Liver (tissue), 9 donors: ENCODE measurements around the gene OR5A2. TPM values are rescaled to one million over a fixed set of nuclear protein-coding genes. Genes with fewer than 3 reads are reported as not detected.

ENCODE experiments used
- DNase-seq: peaks from one replicate; pipeline ENCODE4 v3.0.0-alpha.2; 2017; ENCODE audit warnings: low spot score
- H3K27ac ChIP-seq, 2 donors: one replicate each; pipeline ENCODE4 v1.7.0; 2013; ENCODE audit warnings: inconsistent platforms in 2 of 2, low read length in 2 of 2, control low read depth in 1 of 2, low read depth in 1 of 2, mild to moderate bottlenecking in 1 of 2
- H3K27me3 ChIP-seq, 4 donors: one replicate each; pipeline versions ENCODE4 v1.6.1 to v1.7.0; 2013; ENCODE audit warnings: low read length in 3 of 4, inconsistent platforms in 1 of 4, mild to moderate bottlenecking in 1 of 4, moderate library complexity in 1 of 4; ENCODE audit not compliant: control insufficient read depth in 4 of 4, insufficient read depth in 4 of 4
- H3K36me3 ChIP-seq, 4 donors: one replicate each; pipeline versions ENCODE4 v1.6.1 to v1.7.0; 2013; ENCODE audit warnings: low read length in 3 of 4, mild to moderate bottlenecking in 3 of 4, low read depth in 1 of 4, moderate library complexity in 1 of 4; ENCODE audit not compliant: control insufficient read depth in 4 of 4, insufficient read depth in 3 of 4
- H3K4me1 ChIP-seq, 4 donors: one replicate each; pipeline versions ENCODE4 v1.6.1 to v1.7.0; 2013; ENCODE audit warnings: low read length in 3 of 4, mild to moderate bottlenecking in 3 of 4, moderate library complexity in 1 of 4; ENCODE audit not compliant: control insufficient read depth in 4 of 4, insufficient read depth in 4 of 4
- H3K4me3 ChIP-seq, 3 donors: one replicate each; pipeline versions ENCODE4 v1.6.1 to v1.7.0; 2013; ENCODE audit warnings: low read length in 3 of 3, control low read depth in 1 of 3, low read depth in 1 of 3, mild to moderate bottlenecking in 1 of 3
- H3K9ac ChIP-seq, 2 donors: one replicate each; pipeline ENCODE4 v1.7.0; 2013; ENCODE audit warnings: low read length in 2 of 2, mild to moderate bottlenecking in 2 of 2, moderate library complexity in 2 of 2, control low read depth in 1 of 2, low read depth in 1 of 2
- H3K9me3 ChIP-seq, 4 donors: one replicate each; pipeline versions ENCODE4 v1.6.1 to v1.7.0; 2013; ENCODE audit warnings: low read length in 3 of 4; ENCODE audit not compliant: control insufficient read depth in 4 of 4
- ATF3 ChIP-seq: IDR thresholded peaks from 2 replicates; pipeline ENCODE4 v1.6.1; 2016; ENCODE audit warnings: antibody characterized with exemption
- CTCF ChIP-seq: fragments of 150-350 bp; IDR thresholded peaks from 2 replicates; pipeline ENCODE4 v1.5.1; 2017; ENCODE audit warnings: improper control_type of control experiment, low read depth, low read length; ENCODE audit not compliant: missing input control
- EGR1 ChIP-seq, 2 donors: IDR thresholded peaks; 2 replicates each; pipeline ENCODE4 v1.6.1; 2016 to 2018; ENCODE audit warnings: antibody characterized with exemption in 2 of 2, low read depth in 2 of 2
- FOXA1 ChIP-seq: IDR thresholded peaks from 2 replicates; pipeline ENCODE4 v1.6.1; 2016; ENCODE audit warnings: antibody characterized with exemption
- FOXA2 ChIP-seq: IDR thresholded peaks from 2 replicates; pipeline ENCODE4 v1.6.1; 2016; ENCODE audit warnings: antibody characterized with exemption
- GABPA ChIP-seq, 2 donors: IDR thresholded peaks in 1 of 2; conservative IDR thresholded peaks in 1 of 2; 2 replicates each; pipeline ENCODE4 v1.6.1; 2016; ENCODE audit warnings: antibody characterized with exemption in 2 of 2, mild to moderate bottlenecking in 1 of 2, moderate library complexity in 1 of 2
- HNF4A ChIP-seq, 2 donors: conservative IDR thresholded peaks; 2 replicates each; pipeline ENCODE4 v1.6.1; 2016; ENCODE audit warnings: antibody characterized with exemption in 2 of 2, mild to moderate bottlenecking in 2 of 2
- HNF4G ChIP-seq: IDR thresholded peaks from 2 replicates; pipeline ENCODE4 v1.6.1; 2016; ENCODE audit warnings: antibody characterized with exemption
- MAX ChIP-seq: IDR thresholded peaks from 2 replicates; pipeline ENCODE4 v1.6.1; 2016; ENCODE audit warnings: antibody characterized with exemption
- RAD21 ChIP-seq, 2 donors: IDR thresholded peaks; 2 replicates each; pipeline ENCODE4 v1.6.1; 2016; ENCODE audit warnings: antibody characterized with exemption in 2 of 2, mild to moderate bottlenecking in 2 of 2
- REST ChIP-seq: IDR thresholded peaks from 2 replicates; pipeline ENCODE4 v1.6.1; 2016; ENCODE audit warnings: antibody characterized with exemption, mild to moderate bottlenecking
- SP1 ChIP-seq: IDR thresholded peaks from 2 replicates; pipeline ENCODE4 v1.6.1; 2018; ENCODE audit warnings: antibody characterized with exemption, mild to moderate bottlenecking
- TAF1 ChIP-seq: conservative IDR thresholded peaks from 2 replicates; pipeline ENCODE4 v1.6.1; 2016; ENCODE audit warnings: antibody characterized with exemption, mild to moderate bottlenecking
- YY1 ChIP-seq: IDR thresholded peaks from 2 replicates; pipeline ENCODE4 v1.6.1; 2016; ENCODE audit warnings: antibody characterized with exemption, mild to moderate bottlenecking
- ZBTB33 ChIP-seq: IDR thresholded peaks from 2 replicates; pipeline ENCODE4 v1.6.1; 2016; ENCODE audit warnings: antibody characterized with exemption
- WGBS: extraction: QIAGEN DNeasy Blood & Tissue Kit; methylation state at CpG from one replicate; pipeline ENCODE4 v1.1.7; 2013; 5-methylcytosine and 5-hydroxymethylcytosine counted together
- polyA plus RNA-seq, 2 donors: library from polyadenylated mRNA; stranded (reverse) in 1 of 2; unstranded in 1 of 2; fragments of 200-250 nt in 1 of 2; fragments of >200 nt in 1 of 2; fragmentation: Nextera tagmentation in 1 of 2; extraction: Ambion mirVana in 1 of 2; gene quantifications; one replicate each; pipeline versions ENCODE4 v1.2.1 to v1.2.3, GENCODE V29; 2013 to 2015
- total RNA-seq, 2 donors: library from RNA; depleted of rRNA; stranded (reverse); fragments of >200 nt; gene quantifications; one replicate each; pipeline ENCODE4 v1.2.3, GENCODE V29; 2014
- donor health status: healthy.
- donor health status: healthy.
- donor health status: healthy.
- donor health status: healthy.
- donor health status: healthy.

OR5A2 gene
- total and polyA plus RNA-seq, 4 donors = not detected

- H3K9ac ChIP-seq = no peak overlapping the region
- no peaks in the 10 kb centered on the region for H3K27me3 ChIP-seq
- no peaks in the 10 kb centered on the region for H3K36me3 ChIP-seq
- H3K4me1 ChIP-seq = no peaks in the 10 kb centered on the region
- no peak overlapping the region for H3K27ac ChIP-seq
- TF ChIP-seq EGR1 (IDR thresholded peaks at IDR 0.05; ENCODE audit: low read depth in 2 of 2) = no peak
- TF ChIP-seq RAD21 (IDR thresholded peaks at IDR 0.05) = no peak
- no peak for TF ChIP-seq SP1
- no peak for TF ChIP-seq FOXA1
- TF ChIP-seq TAF1 = no peak
- TF ChIP-seq CTCF = no peak
- no peaks in the 10 kb centered on the region for H3K9me3 ChIP-seq
- no peak for DNase-seq
- no peak overlapping the region for H3K4me3 ChIP-seq
Measured at GRCh38 chr11:59427068-59427382, 812 bp upstream of the OR5A2 start.

- WGBS = 82% methylated on average over 4 of the region's 4 CpGs
- H3K27me3 ChIP-seq = no peaks in the 10 kb centered on the region
- H3K9ac ChIP-seq = no peak overlapping the region
- DNase-seq = no peak
- no peaks in the 10 kb centered on the region for H3K4me1 ChIP-seq
- no peak overlapping the region for H3K4me3 ChIP-seq
- no peaks in the 10 kb centered on the region for H3K36me3 ChIP-seq
- no peak overlapping the region for H3K27ac ChIP-seq
- H3K9me3 ChIP-seq = no peaks in the 10 kb centered on the region
- TF ChIP-seq HNF4G (no peak), FOXA2 (no peak), EGR1 (IDR thresholded peaks at IDR 0.05; ENCODE audit: low read depth in 2 of 2) (no peak)
Measured at GRCh38 chr11:59425131-59425530, 1.1 kb downstream of the OR5A2 start.

- Histone ChIP-seq H3K27me3 (no peaks in the 10 kb centered on the region), H3K4me3 (no peak overlapping the region), H3K9ac (no peak overlapping the region), H3K9me3 (no peaks in the 10 kb centered on the region), H3K27ac (no peak overlapping the region), H3K36me3 (no peaks in the 10 kb centered on the region), H3K4me1 (no peaks in the 10 kb centered on the region)
- no peak for DNase-seq
- 31% methylated on average over 2 of the region's 2 CpGs for WGBS
- no peak for TF ChIP-seq ATF3
- no peak for TF ChIP-seq YY1
- TF ChIP-seq HNF4G = no peak
- no peak for TF ChIP-seq ZBTB33
- TF ChIP-seq HNF4A (conservative IDR thresholded peaks at IDR 0.05) = no peak
- no peak for TF ChIP-seq MAX
- no peak for TF ChIP-seq GABPA (IDR thresholded peaks at IDR 0.05 in 1 of 2, conservative IDR thresholded peaks at IDR 0.05 in 1 of 2)
- no peak for TF ChIP-seq SP1
- no peak for TF ChIP-seq REST
- TF ChIP-seq FOXA1 = no peak
Measured at GRCh38 chr11:59423835-59424234, 2.4 kb downstream of the OR5A2 start.
